ENCODE measurements around the gene BAHD1. TPM values are rescaled to one million over a fixed set of nuclear protein-coding genes. Genes with fewer than 3 reads are reported as not detected.

Gene BAHD1
- total RNA-seq, 1 donor from 2014 or later: 9.5 TPM

GRCh38 chr15:40468898-40469331 lies 28.2 kb downstream of the BAHD1 start:
- DNase-seq: no peak

DNA sequence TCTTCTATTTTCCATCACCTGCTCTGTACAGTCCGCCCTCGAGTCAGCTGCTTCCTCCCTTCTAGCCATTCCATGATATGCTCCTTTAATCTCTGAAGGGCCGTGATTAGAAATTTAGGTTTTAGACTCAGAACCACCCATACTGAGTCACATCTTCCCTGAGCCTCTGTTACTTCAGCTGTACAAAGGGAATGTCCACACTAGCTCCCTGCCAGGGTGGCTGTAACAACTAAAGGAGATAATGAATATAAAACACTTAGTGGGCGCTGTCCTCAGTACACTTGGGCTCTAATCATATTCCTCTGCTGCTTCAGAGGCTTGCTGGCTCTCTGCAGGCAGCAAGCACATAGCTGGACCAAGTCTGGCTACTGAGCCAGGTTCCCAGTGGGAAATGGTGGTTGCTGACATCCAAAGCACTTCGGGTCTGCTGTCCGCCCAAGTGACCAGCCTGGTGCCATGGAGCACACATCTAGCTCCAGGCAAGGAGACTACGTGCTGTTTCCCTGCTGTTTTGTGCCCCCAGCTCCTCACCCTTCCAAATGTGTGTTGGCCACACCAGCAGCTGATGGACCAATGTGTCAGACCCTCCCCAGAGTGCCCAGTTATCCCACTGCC lies 29.1 kb downstream of the BAHD1 start:
- DNase-seq: no peak

DNA sequence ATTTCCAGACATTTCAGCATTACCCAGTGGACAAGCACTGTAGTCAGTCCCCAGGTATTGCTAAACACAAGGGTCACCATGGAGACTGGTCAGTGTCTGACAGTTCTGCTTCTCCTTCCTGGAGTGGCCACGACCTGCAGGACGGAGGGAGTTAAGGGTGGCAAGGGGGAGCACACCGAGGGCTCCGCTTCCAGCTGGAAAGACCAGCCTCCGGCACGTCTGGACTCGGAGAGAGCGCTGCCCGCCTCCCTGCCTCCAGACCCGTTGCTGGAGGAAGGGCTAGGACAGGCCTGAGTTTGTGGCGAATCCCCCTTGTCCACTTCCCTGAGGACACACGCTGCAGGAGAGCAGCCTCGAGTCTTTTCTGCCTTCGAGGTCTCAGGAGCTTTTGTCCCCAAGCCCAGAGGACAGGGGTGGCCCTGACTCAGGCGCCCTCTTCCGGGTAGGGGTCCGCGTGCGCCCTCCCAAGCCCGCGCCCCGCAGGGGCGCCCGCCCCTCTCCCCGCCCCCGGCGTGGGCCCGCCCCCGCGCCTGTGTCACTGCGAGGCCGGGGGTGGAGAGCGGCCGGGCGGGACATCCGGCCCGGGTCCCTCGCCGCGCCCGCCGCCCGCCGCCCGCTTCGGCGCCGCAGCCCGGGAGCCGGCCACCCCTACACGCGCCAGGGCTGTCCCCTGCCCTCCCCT lies 29.8 kb downstream of the BAHD1 start, which contains the start of gene CHST14:
Gene CHST14 (plus strand): TSS at position 562 of the 682 bp plus-strand sequence. CDS start 230 bp downstream, outside the sequence.
- peak; percentile 52 for DNase-seq

- peak; percentile 36 for DNase-seq
Measured at GRCh38 chr15:40471105-40471807, 30.5 kb downstream of the BAHD1 start.

GRCh38 chr15:40471808-40472150 lies 31.0 kb downstream of the BAHD1 start:
- no peak for DNase-seq

GRCh38 chr15:40472171-40472727 lies 31.5 kb downstream of the BAHD1 start:
- no peak for DNase-seq

DNA sequence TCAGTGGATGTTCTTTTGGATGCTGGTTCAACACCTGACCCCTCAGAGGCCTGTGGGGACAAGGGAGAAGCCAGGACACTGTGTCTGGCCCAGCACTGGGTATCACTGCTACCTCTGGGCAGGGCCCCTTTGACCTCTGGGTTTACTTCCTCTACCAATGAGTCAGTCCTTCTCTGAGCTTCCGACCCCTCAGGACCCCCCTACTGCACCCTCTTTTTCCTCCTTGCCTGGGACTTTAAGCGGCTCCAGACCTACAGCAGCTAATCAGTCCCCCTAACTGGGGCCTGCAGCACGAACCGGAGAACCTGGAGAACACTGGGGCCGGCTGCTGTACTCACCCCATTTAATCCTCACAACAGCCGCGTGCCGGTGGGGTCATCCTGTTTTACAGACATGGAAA lies 33.8 kb downstream of the BAHD1 start:
- no peak for DNase-seq

- DNase-seq: no peak
Measured at GRCh38 chr15:40477642-40478327, 37.0 kb downstream of the BAHD1 start.

GRCh38 chr15:40479024-40479423 lies 38.3 kb downstream of the BAHD1 start:
- no peak for DNase-seq

DNA sequence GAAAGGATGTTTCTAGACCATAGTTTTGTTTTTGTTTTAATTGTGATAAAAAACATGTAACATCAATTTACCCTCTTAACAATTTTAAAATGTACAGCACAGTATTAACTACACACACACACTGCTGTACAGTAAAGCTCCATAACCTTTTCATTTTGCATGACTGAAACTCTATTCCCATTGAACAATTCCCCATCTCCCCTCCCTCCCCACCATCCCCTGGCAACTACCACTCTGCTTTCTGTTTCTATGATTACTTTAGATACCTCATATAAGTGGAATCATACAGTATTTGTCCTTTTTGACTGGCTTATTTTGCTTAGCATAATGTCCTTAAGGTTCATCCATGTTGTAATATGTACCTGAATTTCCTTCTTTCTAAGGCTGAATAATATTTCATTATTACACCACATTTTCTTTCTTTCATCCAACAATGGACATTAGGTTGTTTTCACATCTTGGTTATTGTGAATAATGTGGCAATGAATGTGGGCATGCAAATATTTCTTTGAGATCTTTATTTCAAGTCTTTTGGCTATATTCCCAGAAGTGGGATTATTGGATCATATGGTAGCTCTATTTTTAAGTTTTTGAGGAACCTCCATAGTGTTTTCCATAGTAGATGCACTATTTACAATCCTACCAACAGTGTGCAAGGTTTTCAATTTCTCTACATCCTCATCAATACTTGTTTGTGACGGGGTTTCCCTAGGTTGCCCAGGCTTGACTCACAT lies 40.8 kb downstream of the BAHD1 start:
- DNase-seq: no peak

DNA sequence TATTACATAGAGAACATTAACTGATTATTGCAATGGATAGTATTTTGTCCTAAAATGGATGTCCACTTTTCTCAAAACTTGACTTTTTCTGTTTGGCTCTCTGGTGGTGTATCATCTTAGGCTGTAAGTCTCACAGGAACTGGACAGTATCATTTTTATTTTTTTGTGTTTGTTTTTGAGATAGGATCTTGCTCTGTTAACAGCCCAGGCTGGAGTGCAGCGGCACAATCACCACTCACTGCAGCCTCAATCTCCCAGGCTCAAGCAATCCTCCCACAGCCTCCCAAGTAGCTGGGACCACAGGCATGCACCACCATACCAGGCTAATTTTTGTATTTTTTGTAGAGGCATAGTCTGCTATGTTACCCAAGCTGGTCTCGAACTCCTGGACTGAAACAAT lies 43.2 kb downstream of the BAHD1 start:
- no peak for DNase-seq

- no peak for DNase-seq
Measured at GRCh38 chr15:40486066-40486770, 45.5 kb downstream of the BAHD1 start.

GRCh38 chr15:40487816-40488682 lies 47.3 kb downstream of the BAHD1 start:
- DNase-seq: no peak

DNA sequence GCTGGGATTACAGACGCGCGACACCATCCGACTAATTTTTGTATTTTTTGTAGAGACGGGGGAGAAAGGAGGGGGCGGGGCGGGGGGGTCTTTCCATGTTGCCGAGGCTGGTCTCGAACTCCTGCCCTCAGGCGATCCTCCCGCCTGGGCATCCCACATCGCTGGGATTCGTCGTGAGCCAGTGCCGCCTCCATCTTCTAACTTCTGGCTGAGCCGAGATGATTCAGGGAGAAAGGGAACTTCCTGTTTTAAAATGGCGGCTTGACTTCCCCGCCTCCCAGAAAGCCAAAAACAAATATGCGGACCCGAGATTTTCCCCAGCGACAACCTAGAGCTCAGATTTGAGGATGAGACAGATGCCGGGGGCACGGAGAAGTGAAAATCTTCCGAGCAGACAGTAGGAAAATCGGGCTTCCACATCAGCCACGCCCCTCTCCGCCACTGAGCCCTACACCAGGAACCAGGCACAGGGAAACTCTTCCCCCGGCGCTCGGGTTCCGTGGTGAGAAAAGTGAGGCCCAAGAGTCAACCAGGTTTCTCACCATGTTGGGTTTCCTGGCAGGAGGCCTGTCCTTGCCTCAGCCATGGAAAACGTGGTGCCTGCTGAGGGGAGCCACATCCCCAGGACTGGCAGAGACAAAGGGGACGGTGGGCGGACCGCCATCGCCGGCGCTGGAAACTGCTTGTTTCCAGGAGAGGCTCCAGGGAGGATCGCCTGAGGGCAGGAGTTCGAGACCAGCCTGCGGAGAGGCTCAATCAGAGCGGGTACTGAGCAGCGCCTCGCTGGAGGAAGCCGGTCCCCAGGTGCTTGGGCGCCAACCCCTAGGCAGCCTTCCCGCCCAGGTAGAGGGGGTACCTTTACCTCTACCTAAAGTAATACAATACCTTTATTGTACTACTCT lies 48.8 kb downstream of the BAHD1 start:
- DNase-seq: no peak

DNA sequence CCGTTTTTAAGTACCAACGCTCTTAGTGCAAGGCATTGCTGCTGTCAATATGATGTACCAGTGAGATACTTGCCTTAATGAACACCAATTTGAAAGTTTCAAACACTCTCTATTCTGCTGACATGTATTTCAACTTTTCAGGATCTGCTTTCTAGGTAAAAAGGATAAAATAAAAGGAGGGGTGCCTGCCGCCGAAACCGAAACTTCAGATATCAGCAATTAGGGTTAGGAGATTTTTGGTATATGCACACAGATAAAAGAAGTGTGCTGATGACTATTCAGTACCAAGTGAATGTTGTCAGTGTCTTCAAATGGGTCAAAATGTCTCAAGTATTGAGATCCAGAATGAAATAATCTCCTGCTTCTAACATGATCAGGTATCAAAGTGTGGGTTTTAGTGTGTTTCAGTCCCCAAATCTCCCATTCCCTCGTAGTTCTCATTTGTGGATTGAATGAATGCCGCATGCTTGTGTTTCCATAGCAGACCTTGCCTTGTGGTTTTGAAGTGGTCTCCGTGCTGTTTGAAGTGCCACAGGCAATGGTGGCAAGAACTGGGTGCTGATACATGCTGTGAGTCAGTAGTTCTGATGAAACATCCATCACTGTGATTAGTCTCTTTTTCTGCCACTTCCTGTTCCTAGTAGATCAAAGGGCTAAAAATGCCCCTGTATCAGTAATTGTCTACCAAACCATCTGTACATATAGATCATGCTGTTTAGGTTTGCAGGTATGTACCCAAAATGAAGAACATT lies 52.5 kb downstream of the BAHD1 start:
- DNase-seq: no peak

DNA sequence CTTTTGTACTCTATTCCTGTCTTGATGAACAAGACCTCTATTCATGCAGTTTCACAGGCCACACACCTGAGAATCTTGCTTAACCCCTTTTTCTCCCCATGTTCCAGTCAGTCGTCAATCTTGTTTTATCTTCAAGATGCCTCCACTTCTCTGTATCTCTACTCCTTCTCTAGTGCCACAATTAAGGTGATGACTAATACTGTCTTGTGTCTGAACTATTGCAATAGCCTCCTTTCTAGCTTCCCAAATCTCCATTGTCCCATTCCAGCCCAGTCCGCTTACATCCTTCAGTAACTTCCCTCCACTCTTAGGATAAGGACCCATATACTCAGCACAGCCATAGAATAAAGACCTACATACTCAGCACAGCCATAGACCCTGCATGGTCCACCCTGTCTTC lies 54.8 kb downstream of the BAHD1 start:
- DNase-seq: no peak

DNA sequence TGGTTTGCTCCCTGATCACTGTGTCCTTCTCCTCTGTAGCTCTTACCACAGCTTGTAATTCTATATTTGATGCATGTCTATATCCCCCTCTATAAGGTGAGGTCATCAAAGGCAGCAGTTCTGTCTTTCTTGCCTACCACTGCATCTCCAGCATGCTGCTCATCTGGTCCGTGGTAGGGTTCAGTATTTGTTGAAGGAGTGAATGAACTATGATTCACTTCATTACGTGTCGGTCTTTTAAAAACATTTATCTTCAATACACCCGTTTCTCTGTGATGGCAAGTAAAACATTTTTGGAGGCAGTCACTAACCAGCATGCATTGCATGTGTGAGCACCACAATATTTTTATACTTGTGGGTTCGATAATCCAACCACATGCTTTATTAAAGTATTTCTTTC lies 57.7 kb downstream of the BAHD1 start:
- no peak for DNase-seq

- DNase-seq: no peak
Measured at GRCh38 chr15:40498891-40499290, 58.1 kb downstream of the BAHD1 start.

DNA sequence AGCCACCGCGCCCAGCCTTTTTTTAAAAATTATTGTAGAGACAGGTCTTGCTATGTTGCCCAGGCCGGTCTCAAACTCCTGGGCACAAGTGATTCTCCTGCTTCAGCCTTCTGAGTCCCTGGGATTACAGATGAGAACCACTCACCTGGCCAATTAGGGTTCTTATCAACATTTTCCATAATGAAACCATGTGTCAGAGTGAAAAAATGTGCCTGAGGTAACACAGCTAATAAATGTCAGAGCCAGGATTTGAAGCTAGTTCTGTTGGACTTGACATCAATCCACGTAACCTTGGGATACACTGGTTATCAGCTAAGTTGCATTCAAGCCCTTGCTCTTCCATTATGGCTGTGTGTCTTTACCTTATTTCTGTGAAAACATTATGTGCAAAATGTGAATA lies 59.2 kb downstream of the BAHD1 start:
- DNase-seq: no peak

Measured in dermis blood vessel endothelial cell (primary cell).